NCI-H2227 (cell line): ENCODE data around the gene BMPR1B.
A peak's percentile ranks its signal among the peaks of the same experiment; 100 is the strongest.
"Not testable (repeated sequence)": the region's sequence is repeated elsewhere in the genome, so short reads cannot be mapped to it uniquely, and the experiment has no call there.

Source experiments
- DNase-seq: peaks from one replicate; lab custom pipeline; 2025; ENCODE audit not compliant: unreplicated experiment; lab: John Stamatoyannopoulos, UW

The BMPR1B gene

DNA sequence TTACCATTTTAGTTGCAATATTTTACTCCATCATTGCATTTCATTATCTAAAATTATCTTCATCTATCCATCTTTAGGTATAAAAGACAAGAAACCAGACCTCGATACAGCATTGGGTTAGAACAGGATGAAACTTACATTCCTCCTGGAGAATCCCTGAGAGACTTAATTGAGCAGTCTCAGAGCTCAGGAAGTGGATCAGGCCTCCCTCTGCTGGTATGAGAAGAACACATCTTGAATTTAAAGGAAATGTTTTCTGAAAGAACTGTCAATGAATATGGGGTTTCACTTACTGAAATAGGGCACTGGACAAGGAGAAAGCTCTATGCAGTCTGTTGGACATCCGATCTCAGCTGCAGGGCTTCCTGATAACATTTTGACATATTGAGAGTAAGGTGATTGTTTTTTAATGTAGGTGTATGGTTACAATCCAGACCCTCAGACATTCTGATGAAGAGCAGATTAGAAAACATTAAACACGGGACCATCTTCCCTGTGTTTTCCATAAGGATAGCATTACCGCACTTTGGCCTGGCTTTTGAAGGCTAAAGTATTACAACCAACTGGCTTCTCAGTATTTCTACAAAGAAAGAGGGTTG is 367.2 kb downstream of the BMPR1B start:
- peak; percentile 69 for DNase-seq

DNA sequence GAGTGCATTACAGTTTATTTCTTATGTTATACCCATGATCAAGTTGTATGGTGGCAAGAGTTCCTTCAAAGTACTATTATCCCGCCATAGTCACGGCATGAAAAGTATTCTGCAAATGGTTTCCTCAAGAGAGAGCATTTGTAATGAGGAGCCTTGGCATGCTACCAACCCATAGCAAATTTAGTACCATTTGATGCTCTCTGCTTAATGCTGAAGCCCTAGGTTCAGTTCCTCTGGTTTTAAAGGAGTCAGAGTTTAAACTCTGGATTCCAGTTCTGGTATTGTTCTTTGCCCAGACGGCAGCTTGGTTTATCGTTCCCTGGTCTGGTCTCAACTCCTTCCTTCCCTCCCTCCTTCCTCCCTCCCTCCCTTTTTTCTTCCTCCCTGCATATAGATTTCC is 371.3 kb downstream of the BMPR1B start:
- no peak for DNase-seq

DNA sequence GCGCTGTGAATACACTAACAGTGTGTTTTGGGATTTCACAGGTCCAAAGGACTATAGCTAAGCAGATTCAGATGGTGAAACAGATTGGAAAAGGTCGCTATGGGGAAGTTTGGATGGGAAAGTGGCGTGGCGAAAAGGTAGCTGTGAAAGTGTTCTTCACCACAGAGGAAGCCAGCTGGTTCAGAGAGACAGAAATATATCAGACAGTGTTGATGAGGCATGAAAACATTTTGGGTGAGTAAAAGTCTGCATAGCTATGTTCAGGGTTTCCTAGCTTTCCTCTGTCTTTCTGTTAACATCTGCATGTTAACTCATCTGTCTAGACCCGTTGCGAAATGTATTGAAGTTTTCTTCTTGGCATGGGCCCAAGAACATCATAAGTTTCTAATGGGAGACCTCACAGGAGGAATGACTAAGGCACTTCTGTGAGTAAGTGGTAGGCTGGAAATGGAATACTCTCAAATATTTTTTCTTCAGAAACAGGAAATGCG is 372.1 kb downstream of the BMPR1B start:
- DNase-seq = no peak

DNA sequence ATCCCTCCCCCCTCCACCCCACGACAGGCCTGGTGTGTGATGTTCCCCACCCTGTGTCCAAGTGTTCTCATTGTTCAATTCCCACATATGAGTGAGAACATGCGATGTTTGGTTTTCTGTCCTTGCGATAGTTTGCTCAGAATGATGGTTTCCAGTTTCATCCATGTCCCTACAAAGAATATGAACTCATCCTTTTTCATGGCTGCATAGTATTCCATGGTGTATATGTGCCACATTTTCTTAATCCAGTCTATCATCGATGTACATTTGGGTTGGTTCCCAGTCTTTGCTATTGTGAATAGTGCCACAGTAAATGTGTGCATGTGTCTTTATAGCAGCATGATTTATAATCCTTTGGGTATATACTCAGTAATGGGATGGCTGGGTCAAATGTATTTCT is 376.3 kb downstream of the BMPR1B start:
- not testable (repeated sequence) for DNase-seq

DNA sequence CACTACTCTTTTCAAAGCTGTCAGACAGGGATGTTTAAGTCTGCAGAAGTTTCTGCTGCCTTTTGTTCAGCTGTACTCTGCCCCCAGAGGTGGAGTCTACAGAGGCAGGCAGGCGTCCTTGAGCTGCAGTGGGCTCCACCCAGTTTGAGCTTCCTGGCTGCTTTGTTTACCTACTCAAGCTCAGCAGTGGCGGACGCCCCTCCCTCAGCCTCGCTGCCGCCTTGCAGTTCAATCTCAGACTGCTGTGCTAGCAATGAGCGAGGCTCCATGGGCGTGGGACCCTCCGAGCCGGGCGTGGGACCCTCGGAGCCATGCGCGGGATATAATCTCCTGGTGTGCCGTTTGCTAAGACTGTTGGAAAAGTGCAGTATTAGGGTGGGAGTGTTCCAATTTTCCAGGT is 381.7 kb downstream of the BMPR1B start:
- not testable (repeated sequence) for DNase-seq

DNA sequence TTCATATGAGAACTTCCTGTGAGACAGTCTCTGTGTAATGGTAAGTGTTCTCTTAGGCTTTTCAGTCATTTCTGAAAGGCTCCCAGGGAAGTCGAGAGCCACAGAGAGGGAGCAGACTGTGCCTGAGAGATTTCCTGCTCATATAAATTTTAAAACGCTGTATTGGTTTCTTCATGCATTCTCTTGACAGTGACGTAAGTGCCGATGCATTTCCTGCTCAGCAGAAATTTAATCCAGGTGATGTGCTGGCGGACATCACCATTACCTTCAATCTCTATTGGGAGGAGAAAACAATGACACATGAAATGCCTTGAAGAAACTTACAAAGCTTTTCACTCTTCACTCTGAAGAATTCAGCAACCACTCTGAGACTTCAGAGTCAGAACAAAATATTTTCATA is 383.6 kb downstream of the BMPR1B start:
- DNase-seq = no peak

DNA sequence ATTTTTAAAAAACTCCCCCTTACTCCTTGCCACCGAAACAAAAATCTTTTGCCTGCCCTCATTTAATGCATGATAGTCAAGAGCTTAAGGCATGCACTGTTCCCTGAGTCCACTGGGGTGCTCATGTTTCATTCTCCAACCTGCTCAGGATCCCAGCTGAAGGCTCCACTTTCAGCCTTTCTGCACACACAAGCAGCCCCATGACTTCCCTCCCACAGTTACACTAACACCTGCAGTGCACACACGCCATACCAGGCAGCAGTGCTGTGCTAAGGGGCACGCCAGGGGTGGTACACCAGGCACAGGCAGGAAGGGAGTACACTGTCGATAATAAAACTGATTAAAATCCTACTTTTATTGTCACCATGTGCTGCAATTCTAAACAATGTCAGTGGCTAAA is 385.2 kb downstream of the BMPR1B start:
- no peak for DNase-seq

DNA sequence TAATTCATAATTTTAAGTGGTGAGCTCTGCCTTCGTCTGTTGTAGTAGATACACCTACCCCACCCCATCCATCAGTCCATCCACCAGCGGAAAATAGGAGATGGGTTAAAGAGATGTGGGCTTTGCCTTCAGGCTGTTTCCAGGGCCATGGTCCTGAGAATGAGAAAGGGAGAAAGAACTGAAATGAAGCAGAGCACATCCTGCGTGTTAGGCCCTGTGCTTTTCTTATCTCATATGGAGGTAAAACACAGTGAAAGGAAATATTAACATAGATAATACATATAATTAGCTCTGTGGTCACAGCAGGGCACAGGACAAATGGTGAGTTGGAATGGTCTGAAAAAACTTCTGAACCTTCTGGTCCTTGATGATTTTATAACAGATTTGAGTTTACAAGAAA is 393.5 kb downstream of the BMPR1B start:
- no peak for DNase-seq

DNA sequence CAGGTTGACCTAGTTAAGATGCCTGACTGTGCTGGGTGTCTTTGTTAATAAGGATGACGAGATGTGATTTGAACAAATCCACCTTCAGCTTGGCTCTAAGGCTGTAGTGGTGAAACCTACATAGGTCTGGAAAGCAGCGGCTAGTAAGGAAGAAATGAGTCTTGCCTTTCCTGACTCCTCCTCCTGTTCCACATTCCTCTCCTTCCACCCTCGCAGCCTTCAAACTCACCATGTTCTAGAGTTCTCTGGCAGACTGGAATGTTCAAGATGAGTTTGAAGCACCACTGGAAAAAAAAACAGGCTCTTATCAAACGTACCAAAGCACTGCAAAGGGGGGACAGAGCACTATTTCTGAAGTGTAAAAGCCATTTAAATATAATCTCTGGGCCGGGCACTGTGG is 395.4 kb downstream of the BMPR1B start:
- no peak for DNase-seq

DNA sequence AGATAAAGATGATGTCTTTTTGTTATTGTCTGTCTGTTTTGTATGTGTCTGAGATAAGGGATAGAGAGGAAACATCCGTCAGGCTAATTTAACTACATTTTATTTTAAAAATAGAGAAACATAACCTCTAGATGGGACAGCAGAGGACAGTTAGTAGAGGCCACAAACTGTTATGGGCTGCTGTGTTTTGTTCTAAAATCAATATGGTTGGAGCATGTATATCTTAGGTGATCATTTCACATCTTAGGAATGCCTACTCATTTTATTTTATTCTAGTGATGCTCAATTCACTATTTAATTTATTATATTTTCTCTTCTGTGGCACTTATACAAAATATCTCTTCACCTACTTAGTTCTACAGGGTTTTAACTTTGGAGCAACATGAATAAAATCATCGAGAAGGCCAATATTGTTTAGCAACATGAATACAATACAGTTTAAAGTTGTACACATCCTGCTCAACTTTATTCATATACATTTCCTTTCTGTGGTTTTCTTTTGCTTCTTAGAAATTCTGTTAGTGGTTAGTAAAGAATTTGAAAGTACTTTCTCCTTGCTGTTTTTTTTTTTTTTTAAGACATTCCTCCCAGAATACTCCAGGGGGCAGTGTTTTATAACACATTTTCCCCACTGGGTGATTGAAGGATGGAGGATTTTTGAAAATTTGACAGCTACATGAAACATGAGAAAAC is 398.1 kb downstream of the BMPR1B start:
- peak; percentile 43 for DNase-seq

DNA sequence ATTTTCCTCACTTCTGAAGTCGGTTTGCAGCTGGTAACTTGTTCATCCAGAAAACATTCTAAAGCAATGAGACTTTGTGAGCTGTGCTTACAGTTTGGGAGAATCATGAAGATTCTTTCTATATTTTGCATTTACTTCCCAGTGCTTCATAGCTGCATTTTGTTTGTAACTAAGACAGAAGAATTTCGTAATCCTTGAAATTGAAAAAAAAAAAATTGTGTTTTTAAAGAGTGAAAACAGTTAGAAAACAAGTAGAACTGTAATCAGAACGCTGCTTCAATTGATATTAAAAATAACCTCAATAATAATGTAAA is 398.7 kb downstream of the BMPR1B start:
- DNase-seq = no peak

DNA sequence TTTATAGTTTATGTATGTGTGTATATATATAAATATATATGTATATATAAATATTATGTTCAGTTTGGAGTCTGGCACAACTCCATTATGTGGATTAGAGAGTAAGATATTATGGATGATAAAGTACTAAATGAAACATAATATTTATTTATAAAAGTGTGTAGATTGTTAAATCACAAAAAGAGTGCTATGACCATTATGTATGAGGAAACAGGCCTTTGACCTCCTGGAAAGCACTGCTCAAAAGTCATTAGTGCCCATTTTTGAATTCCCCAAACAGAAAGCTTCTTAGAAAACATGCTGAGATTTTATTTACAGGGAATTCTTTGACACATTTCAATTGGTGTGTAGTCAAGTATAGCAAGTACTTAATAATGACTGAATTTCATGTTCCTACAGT is 399.8 kb downstream of the BMPR1B start:
- DNase-seq = no peak

DNA sequence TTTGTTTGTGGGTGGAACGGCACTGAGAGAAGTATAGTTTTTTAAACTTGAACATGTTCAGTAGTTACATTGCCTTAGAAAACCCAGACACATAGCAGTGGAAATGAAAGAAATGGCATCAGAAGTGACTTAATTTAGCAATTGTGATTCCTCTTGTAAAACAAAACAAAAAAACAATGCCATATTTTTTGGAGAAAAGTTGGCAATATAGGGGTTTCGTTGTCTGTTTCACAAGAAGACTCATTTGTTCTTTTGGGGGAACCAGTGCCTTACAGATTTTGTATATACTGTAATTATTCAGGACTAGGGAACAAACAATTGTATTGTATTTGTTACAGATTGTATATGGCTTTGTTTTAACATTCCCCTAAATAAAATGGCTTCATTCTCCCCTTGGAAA is 400.3 kb downstream of the BMPR1B start:
- DNase-seq = no peak

DNA sequence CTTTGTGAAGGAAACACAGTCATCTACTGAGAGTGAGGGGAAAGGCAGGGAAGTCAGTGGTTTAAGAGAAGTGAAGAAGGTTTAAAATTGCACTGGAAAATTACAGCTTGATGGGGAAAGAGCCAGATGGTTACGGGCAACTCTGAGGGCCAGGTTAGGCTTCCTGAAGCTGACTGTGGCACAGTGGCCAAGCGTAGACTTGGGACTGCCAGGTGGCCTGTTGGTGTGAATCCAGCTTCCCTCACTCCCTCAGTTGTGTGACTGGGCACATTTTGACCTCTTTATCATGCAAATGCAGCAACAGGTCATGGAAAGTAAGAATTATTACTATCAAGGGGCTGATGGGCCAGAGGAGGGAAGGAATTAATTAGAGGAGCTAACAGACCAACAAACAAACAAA is 400.9 kb downstream of the BMPR1B start:
- no peak for DNase-seq

DNA sequence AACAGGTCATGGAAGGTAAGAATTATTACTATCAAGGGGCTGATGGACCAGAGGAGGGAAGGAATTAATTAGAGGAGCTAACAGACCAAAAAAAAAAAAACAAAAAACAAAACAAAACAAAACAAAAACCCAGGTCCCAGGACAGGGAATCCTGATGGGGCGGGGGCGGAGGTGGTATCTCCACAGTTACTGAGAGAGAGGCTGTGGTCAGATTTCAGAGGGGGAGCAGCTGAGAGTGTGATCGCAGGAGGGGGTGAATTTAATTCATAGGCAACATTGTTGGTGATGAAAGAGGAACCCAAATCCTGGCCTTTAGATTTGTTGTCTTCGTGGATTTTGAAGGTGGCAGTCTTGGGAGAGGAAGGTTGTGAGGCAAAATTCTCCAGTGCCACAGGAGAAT is 401.6 kb downstream of the BMPR1B start:
- no peak for DNase-seq

DNA sequence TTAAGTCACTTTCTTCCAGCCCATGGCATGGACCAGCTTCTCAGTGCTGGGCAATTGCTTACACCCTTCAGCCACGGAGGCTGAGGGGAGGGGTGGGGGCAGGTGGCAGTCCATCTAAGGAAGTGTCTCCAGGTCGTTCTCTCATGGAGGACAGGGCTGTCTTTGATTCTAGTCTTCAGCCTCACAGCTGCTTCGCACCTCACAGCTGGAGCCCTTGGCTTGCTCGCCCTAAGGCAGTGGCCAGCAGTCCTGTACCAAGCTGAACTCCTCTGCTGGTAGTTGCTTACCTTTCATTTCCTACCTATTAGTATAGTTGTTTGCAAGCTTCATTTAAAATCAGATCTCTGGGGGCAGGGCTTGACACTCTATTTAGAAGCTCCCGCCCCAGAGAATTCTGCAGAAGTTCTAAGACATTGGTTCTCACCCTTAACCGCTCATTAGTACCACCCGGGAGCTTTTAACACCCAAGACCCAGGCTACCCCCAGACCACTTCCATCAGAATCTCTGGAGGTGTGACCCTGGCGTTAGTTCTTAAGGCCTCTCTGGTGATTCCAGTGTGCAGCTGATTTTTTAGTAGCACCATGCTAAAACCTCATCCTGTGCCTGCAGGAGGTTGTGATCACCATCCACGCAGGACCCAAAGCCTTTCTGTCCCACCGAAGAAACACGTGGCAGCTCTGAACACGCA is 404.2 kb downstream of the BMPR1B start:
- DNase-seq = no peak

DNA sequence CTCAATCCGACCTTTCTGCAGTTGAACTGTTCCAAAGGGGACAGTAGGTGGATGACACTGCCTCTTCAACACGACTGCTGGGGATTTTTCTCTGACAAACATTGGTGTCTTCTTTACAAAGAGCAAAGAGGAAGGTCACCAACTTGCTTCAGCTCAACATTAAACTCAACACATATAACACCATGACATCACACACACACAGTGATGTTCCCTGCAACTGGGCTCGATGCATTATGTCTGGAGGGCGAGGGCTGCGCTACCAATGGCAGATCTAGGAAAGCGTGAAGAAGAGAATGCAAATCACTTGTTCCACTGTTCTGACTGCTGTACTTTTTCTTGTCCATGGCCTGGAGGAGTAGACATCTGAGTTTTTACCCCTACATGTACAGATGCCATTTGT is 405.1 kb downstream of the BMPR1B start:
- DNase-seq = no peak

DNA sequence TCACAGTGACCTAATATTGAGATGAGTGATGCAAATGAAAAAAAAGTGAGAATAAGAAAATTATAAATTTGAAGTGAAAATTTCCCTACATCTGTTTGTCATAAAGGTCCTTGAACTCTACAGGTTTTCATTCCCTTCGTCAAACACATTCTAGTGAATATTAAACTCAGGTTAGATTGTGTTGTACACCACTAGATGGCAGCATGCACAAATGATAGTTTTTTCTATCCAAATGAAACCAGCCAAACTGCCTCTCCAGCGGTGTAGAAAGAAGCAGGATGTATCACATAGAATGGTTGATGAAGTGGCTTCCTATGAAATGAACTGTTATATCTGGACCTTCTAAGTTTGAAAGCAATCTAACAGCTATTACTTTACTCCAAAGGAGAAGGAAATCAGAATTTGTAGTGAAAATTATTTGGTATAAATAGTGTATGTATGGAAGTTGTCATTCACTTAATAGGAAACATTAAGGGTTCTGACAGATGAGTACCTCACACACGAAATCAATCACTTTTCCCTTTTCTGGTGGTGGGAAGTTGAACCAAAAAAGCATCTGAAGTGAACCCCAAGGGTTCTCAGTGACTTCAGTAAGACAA is 408.3 kb downstream of the BMPR1B start:
- peak; percentile 80 for DNase-seq

DNA sequence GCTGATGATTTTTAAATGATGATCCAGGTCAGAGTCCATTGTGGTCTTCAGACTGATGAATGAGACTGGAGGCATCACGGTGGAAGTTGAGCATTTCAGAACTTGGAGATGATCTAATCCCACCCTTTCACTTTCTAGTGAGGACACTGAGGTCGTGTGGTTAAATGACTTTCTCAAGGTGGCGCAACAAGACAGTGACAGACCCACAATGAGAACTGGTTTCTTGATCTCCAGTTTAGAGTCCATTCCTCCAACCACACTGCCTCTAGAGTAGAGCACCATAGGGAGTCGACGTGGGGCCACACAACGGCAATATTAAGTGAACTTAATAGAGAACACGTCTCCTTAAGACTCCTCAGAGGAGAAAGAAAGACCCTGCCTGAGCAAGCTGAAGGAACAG is 410.1 kb downstream of the BMPR1B start:
- DNase-seq = no peak

DNA sequence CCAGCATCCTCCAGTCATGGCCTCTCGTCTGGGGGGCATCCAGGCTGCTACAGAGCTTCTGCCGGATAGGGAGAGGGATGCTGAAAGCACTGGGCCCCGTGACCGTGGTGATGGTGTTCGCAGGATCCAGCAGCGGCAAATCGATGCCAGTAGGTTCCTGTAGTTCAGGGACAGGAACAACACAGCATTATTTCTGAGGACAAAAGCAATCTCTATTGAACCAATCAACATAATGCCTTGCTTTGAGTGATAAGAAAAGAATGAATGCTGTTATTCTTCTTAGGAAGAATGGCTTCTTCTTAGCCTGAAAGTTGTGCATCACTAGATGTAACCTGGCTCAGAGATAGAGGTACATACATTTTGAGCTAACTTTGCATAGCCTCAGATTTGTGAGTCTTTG is 412.4 kb downstream of the BMPR1B start:
- no peak for DNase-seq

DNA sequence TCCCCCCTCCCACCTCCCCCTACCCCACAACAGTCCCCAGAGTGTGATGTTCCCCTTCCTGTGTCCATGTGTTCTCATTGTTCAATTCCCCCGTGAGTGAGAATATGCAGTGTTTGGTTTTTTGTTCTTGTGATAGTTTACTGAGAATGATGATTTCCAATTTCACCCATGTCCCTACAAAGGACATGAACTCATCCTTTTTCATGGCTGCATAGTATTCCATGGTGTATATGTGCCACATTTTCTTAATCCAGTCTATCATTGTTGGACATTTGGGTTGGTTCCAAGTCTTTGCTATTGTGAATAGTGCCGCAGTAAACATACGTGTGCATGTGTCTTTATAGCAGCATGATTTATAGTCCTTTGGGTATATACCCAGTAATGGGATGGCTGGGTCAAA is 413.6 kb downstream of the BMPR1B start:
- DNase-seq = not testable (repeated sequence)

DNA sequence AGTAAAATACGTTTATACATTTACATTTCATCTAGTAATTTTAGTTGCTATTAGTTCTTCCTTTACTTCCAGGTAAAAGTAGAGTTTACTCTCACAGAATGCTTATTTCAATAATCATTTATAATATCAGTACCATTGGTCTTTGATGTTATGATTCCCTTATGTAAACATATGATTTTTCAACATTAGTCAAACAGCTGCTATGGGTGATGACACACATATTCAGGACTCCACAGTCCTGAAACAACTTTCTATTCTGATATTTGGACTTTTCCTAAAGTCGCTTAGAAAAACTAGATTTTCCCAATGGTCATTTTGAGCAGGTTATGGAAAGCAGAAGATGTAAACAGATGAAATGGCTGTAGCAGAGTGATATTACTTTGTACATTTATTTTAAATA is 421.2 kb downstream of the BMPR1B start:
- no peak for DNase-seq
